Suppressor macrophage treated with lipopolysaccharide for 4 hours (primary cell): ENCODE data around the gene PTCH2.
"Not testable (repeated sequence)": the region's sequence is repeated elsewhere in the genome, so short reads cannot be mapped to it uniquely, and the experiment has no call there.

Experiments
- DNase-seq: peaks from one replicate; pipeline ENCODE4 v3.0.0-alpha.2; 2020

PTCH2 gene

GRCh38 chr1:44817771-44818495, 25.1 kb downstream of the PTCH2 start:
- no peak for DNase-seq

DNA sequence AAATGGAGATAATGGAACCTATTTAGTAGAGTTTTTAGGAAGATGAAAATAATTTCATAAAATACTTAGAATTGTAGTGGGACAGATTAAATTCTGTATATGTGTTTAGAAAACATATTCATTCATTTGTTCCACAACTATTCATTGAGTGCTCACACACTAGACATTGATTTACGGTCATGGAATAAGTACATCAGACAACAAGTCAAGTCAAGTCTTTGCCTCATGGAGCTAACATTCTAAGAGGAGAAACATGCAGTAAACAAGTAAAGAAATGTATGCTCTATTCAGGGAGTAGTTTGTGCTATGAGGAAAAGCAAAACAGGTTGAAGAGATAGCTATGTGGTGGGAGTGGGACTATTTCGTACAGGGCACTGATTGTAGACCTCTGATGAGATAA, 25.7 kb downstream of the PTCH2 start:
- no peak for DNase-seq

GRCh38 chr1:44815926-44816325, 27.1 kb downstream of the PTCH2 start:
- DNase-seq, result not testable (repeated sequence)

DNA sequence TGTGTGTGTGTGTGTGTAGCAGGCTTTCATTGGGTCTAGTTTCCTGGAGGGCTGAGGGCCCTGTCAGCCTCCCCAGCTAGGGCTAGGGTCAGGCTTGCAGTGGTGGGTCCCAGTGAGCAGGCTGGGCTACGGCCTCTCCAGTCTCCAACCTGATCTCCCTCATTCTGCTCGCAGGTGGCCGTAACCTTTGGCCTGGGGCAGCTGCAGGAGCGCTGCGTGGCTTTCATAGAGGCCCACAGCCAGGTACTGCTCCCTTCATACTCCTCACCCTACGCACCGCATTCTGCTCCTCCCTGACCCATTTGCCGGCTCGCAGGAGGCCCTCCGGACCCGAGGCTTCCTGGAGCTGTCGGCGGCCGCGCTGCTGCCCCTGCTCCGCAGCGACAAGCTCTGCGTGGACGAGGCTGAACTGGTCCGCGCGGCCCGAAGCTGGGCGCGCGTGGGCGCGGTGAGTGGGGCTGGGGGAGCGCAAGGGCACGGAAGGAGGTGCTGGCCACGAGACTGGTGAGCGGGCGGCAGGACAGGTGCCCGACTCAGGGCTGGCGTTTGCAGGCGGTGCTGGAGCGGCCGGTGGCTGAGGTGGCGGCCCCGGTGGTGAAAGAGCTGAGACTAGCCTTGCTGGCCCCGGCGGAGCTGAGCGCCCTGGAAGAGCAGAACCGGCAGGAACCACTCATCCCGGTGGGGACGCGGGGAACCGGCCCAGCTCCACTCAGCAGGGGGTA, 30.1 kb downstream of the PTCH2 start:
- no peak for DNase-seq

DNA sequence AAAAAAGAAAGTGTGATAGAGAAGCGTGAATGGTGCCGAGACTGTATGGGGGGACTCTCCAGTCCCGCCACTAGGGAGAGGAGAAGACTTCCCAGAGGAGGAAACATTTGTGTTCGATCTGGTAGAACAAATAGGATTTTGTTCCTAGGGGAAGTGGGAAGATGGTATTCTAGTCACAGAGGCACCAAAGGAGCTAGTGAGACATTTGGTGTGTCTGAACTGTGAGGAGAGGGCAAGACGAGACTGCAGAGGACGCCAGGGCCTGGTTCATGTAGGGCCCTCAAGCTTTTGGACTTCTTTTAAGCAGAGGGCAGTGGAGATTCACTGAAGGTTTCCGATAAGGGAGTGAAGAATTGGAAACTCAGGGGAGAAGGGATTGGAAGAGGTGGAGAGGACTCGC, 31.8 kb downstream of the PTCH2 start:
- no peak for DNase-seq

DNA sequence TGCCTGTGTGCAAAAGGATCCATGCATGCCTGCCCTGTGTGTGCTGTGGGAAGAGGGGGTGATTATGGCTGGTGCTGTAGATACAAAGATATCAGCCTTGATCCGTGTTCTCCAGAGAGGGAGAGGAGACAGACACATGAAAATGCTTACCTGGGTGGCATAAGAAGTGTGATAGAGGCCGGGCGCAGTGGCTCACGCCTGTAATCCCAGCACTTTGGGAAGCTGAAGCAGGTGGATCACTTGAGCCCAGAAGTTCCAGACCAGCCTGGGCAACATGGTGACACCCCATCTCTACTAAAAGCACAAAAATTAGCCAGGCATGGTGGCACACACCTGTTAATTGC, 32.3 kb downstream of the PTCH2 start:
- not testable (repeated sequence) for DNase-seq

GRCh38 chr1:44810101-44810761, 32.8 kb downstream of the PTCH2 start:
- peak; percentile 46 for DNase-seq

DNA sequence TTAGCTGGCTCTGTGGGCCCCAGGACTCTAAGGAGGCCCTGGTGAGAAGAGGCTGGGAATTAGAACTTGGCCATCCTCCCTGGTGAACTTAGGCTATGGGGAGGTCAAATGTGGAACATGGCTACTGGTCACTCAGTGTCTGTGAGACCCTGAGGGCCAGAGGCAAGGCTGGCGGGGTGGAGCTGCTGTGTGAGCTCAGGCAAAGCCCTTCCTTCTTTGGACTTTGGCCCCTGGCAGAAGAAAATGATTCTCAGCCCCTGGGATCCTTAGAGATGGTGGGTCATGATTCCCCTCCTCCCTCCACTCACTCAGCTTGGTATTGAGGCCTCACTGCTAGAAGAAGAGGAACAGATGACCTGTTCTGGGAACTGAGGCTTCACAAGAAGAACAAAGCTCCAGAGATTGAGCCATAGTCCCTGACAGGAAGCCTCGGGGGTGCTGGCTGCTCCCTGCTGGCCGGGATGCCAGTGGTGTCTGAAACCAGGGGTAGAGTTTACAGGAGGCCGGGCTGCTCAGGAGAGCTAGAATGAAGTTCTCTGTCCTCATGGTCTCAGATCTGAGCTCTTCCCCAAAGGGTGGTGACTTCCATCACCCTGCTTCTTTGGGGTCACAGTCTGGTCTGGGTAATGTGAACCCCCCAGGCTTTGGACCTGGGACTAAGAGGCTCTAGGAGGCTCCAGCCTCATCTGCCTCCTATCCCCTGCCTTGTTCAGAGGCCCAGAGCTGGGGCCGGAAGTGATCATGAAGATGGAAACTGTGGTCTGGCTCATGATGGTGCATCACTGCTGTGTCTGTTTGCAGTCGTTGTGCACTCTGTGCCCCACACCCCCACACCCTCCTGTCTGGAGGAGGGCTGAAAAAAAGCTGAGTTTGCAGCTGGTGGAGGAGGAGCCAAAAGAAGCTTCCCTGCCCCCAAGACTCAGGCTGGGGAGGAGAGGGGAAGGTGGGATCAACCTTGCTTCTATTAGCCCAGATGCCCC, 33.8 kb downstream of the PTCH2 start:
- peak; percentile 91 for DNase-seq

DNA sequence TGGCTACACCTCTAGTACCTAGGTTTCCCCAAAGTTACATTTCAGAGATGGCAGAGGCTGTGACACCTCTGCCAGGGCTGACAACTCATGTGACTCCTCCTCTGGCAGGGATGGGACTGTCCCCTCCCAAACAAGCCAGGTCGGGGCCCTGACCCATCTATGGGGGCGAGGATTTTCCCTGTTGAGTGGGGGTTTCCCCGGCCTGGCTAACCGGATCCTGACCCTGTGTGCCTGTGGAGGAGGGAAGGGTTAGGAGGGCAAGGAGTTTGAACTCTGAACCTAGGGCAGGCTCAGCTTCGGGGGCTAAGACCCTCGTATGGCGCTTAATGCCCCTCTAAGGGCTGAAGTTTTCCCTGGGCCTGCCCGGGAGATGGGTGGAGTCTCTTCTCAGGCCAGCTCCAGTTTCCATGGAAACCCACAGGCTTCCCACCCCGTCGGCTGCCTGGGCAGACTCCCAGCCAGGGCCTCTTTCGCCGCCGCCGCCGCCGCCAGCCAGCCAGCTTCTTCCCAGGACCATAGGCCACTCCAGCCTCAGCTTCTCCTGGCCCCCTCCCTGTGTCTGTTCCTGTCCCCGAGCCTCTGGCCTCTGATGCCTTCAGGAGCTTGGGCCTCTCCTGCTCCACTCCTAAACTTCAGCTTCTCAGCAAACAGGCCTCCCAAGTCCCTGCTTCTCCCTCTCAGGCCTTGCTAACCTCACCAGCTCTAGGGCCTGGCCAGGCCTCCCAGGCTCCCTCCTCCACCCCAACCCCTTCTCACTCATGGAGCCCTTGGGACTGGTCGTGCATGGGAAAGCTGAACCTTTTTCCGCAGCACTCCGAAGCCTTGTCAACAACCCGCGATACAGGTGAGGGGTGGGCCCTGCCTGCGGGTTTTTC, 34.8 kb downstream of the PTCH2 start, which contains the start of gene BTBD19:
Gene BTBD19, plus strand, starts transcription at position 461 of the 875 bp plus-strand sequence. Its CDS starts 298 bp downstream, at position 759.
- peak; percentile 94 for DNase-seq

- peak; percentile 98 for DNase-seq
These were observed 35.5 kb downstream of the PTCH2 start for GRCh38 chr1:44807364-44808062.

GRCh38 chr1:44806704-44807363, 36.2 kb downstream of the PTCH2 start, which contains the start of gene DYNLT4:
TSS of gene DYNLT4 (minus strand) at chr1:44807351. CDS start at chr1:44806668, 683 bp downstream.
- no peak for DNase-seq

GRCh38 chr1:44806025-44806703, 36.9 kb downstream of the PTCH2 start:
- DNase-seq, result no peak

DNA sequence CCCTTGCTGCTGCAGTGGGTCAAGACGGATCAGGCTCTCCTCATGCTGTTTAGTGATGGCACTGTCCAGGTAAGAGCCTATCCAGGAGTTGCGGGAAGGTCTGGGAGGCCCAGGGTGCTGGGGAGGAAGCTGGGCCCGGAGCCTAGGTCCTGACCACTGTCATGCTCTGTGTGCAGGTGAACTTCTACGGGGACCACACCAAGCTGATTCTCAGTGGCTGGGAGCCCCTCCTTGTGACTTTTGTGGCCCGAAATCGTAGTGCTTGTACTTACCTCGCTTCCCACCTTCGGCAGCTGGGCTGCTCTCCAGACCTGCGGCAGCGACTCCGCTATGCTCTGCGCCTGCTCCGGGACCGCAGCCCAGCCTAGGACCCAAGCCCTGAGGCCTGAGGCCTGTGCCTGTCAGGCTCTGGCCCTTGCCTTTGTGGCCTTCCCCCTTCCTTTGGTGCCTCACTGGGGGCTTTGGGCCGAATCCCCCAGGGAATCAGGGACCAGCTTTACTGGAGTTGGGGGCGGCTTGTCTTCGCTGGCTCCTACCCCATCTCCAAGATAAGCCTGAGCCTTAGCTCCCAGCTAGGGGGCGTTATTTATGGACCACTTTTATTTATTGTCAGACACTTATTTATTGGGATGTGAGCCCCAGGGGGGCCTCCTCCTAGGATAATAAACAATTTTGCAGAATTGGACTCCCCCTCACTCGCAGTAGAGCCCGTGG, 37.6 kb downstream of the PTCH2 start:
- no peak for DNase-seq

- DNase-seq, result no peak
These were observed 39.5 kb downstream of the PTCH2 start for GRCh38 chr1:44803312-44804095.

GRCh38 chr1:44803062-44803311, 40.1 kb downstream of the PTCH2 start:
- DNase-seq, result no peak

DNA sequence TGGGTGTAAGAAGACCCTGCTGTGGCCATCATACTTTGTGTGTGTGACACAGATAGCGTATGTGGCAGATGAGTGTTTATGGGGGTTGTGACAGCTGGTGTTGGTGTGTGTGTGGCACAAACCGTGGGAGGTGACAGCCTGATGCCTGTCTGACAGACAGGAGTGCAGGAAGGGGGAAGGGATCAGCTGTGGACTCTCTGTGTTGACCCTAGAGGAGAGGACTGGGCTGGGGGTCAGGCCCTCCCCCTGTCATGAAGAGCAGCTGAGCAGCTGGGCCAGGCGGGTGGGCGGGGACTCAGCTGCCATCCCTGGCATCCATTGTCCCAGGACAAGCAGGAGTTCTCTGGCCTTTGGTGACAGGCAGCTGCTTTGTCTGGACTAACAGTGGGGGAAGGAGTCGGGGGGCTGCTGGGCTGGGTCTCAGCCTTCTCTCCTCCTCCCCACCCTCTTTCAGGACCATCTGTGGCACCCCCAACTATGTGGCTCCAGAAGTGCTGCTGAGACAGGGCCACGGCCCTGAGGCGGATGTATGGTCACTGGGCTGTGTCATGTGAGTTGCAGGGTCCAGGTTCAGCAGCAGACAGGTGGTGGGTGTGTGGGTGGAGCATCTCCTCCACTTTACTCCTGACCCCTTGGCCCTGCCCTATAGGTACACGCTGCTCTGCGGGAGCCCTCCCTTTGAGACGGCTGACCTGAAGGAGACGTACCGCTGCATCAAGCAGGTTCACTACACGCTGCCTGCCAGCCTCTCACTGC, 40.6 kb downstream of the PTCH2 start:
- no peak for DNase-seq

GRCh38 chr1:44801491-44802305, 41.4 kb downstream of the PTCH2 start:
- DNase-seq, result peak; percentile 76
